GM23248 (cell line): Measurements from ENCODE around the gene CLEC18A.
"Not testable (repeated sequence)": the region's sequence is repeated elsewhere in the genome, so short reads cannot be mapped to it uniquely, and the experiment has no call there.

Experiments
- EZH2 ChIP-seq: fragments of 200-600 bp; sonication (generic); IDR thresholded peaks from 2 replicates; pipeline ENCODE4 v1.6.1; 2018; ENCODE audit warnings: antibody characterized with exemption, mild to moderate bottlenecking; ENCODE audit not compliant: insufficient read depth, poor library complexity, severe bottlenecking
- EZH2phosphoT487 ChIP-seq: fragments of 200-600 bp; sonication (generic); IDR thresholded peaks from 2 replicates; pipeline ENCODE4 v1.6.1; 2018; ENCODE audit warnings: antibody characterized with exemption, moderate library complexity, mild to moderate bottlenecking, low read depth; ENCODE audit not compliant: insufficient read depth

GRCh38 chr16:69967688-69968087 is 16.6 kb downstream of the CLEC18A start:
- not testable (repeated sequence) for TF ChIP-seq EZH2phosphoT487, EZH2
